Measurements from ENCODE around the gene CALU. TPM values are rescaled to one million over a fixed set of nuclear protein-coding genes. Genes with fewer than 3 reads are reported as not detected.

CALU gene
- total and polyA plus RNA-seq, 2 experiments from 2014 or later = 136 to 179 TPM

GRCh38 chr7:128747327-128748079 lies 8.3 kb downstream of the CALU start:
- TF ChIP-seq ZNF114 (CRISPR knock-in tag; IDR thresholded peaks at IDR 0.05) (no peak), ZNF462 (CRISPR knock-in tag; IDR thresholded peaks at IDR 0.05) (no peak), STAT1 (IDR thresholded peaks at IDR 0.05; ENCODE audit: unreplicated experiment) (no peak), JUNB (IDR thresholded peaks at IDR 0.05; ENCODE audit: unreplicated experiment) (no peak), CTCF (conservative IDR thresholded peaks at IDR 0.05; ENCODE audit: low read depth in 2 of 2) (no peak), POLR2AphosphoS5 (IDR thresholded peaks at IDR 0.05; ENCODE audit: low read depth) (no peak), EZH2phosphoT487 (IDR thresholded peaks at IDR 0.05; ENCODE audit: unreplicated experiment) (no peak), NANOG (IDR thresholded peaks at IDR 0.05; ENCODE audit: borderline replicate concordance) (no peak), REST (IDR thresholded peaks at IDR 0.05; ENCODE audit: unreplicated experiment) (no peak), CREB1 (CRISPR knock-in tag; IDR thresholded peaks at IDR 0.05; ENCODE audit: low read depth) (no peak)
- Histone ChIP-seq H3K4me2 (no peak overlapping the region), H2AFZ (no peak overlapping the region), H3K4me3 (no peak overlapping the region), H3F3A (replicated peaks; ENCODE audit: low read depth) (no peaks in the 10 kb centered on the region), H3K9me2 (ENCODE audit: insufficient read depth) (no peaks in the 10 kb centered on the region), H3K36me3 (ENCODE audit: insufficient read depth) (peaks cover 34% of the 10 kb centered on the region), H3K4me1 (ENCODE audit: insufficient read depth) (no peaks in the 10 kb centered on the region), H3K79me2 (replicated peaks; ENCODE audit: insufficient read depth) (peaks cover 97% of the 10 kb centered on the region), H3K27ac (ENCODE audit: low read depth) (peak overlapping the region; percentile 71; the same call in 1 of the 2 replicates), H3K27me3 (ENCODE audit: insufficient read depth) (no peaks in the 10 kb centered on the region), H4K20me1 (replicated peaks; ENCODE audit: insufficient read depth) (peaks cover 62% of the 10 kb centered on the region)
- H3K4me1 Mint-ChIP-seq = no peaks in the 10 kb centered on the region; the same call in 2 of the 3 replicates
- no peaks in the 10 kb centered on the region for H3K27me3 Mint-ChIP-seq (ENCODE audit: insufficient read depth, low read depth, poor library complexity)
- H3K27ac Mint-ChIP-seq = no peak overlapping the region
- H3K36me3 Mint-ChIP-seq (ENCODE audit: low read depth) = peaks cover 37% of the 10 kb centered on the region
- H3K4me3 Mint-ChIP-seq = no peak overlapping the region
- no peak for DNase-seq (ENCODE audit: low spot score)
- no peak for ATAC-seq
- H3K9me3 Mint-ChIP-seq = no peaks in the 10 kb centered on the region

Data from GM23338 (cell line).